ENCODE measurements around the gene PRODH2.
A peak's percentile ranks its signal among the peaks of the same experiment; 100 is the strongest.

The PRODH2 gene

GRCh38 chr19:35757231-35757748 is 55.4 kb downstream of the PRODH2 start:
- Histone ChIP-seq H3K4me2 (peak overlapping the region; percentile 81 to 99 (median 95)), H3K9ac (peak overlapping the region; percentile 62 to 96 (median 92); a peak in 21 of 22 replicates), H3K36me3 (peaks cover 36 to 66% (median 51%) of the 10 kb centered on the region in 11 experiments), H3K4me1 (peaks cover 25 to 40% (median 30%) of the 10 kb centered on the region in 10 experiments), H4K20me1 (peaks cover 0 to 19% (median 0%) of the 10 kb centered on the region in 11 experiments; a peak in 7 of 22 replicates), H3K9me3 (replicated peaks in 1 of 11) (no peaks in the 10 kb centered on the region), H3K27ac (peak overlapping the region in 10 of 11 experiments; percentile 36 to 97 (median 76); a peak in 20 of 22 replicates), H3K27me3 (peaks cover 0 to 14% (median 10%) of the 10 kb centered on the region in 11 experiments; a peak in 12 of 22 replicates), H3K4me3 (peak overlapping the region; percentile 80 to 97 (median 89))
- TF ChIP-seq Cebpa-rat (IDR thresholded peaks at IDR 0.05): no peak

DNA sequence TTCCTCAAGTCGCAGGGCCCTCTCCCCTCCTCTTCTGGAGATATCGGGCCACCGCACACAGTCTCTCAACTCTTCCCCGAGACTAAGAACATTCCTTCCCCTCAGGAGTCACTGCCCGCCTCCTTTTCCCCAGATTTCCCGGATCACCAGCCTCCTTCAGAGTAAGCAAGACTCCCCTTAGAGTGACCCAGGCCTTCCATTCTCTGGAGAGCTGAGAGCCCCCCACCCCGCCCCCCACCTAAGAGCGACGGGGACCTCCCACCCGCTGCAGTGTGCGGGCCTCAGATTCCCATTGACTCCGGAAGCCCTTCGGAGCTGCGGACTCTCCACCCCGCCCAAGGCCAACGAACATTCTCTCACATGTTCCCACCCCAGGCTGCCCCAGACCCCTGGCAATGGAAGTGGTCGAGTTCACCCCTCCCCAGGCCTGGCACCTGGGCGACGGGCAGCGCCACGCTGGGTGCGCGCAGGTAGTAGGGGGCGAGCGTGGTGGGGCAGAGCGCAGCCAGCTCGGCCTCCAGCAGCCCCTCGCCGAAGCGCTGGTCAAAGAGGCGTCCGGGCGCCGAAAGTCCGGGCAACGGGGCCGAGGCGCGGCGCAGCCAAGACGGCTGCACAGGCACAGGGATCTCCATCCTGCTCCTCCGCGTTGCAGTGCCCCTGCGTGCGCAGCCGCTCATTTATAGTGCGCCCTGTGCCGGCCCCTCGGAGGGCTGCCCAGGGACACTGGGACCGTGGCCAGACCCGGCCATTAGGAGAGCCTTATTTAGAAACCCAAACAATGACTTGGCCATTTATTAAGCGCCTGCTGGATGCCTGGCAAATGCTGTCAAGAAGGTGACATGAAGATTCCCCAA is 56.0 kb downstream of the PRODH2 start, which contains the start of gene HSPB6:
TSS of gene HSPB6 (minus strand) at position 653 of the 854 bp plus-strand sequence. CDS start at position 632, 21 bp downstream.
- H3K27me3 ChIP-seq: peaks cover 0 to 14% (median 10%) of the 10 kb centered on the region in 11 experiments; a peak in 12 of 22 replicates
- H4K20me1 ChIP-seq: peaks cover 0 to 24% (median 0%) of the 10 kb centered on the region in 11 experiments; a peak in 7 of 22 replicates
- no peaks in the 10 kb centered on the region for H3K9me3 ChIP-seq (replicated peaks in 1 of 11)
- peaks cover 25 to 40% (median 31%) of the 10 kb centered on the region in 10 experiments for H3K4me1 ChIP-seq
- peak within 1 kb of the TSS; percentile 81 to 99 (median 95) for H3K4me2 ChIP-seq
- peak within 1 kb of the TSS in 10 of 11 experiments; percentile 76 to 97 (median 92); a peak in 20 of 22 replicates for H3K27ac ChIP-seq
- H3K4me3 ChIP-seq: peak within 1 kb of the TSS; percentile 80 to 97 (median 89)
- peak within 1 kb of the TSS; percentile 62 to 98 (median 93); a peak in 21 of 22 replicates for H3K9ac ChIP-seq
- no peak for TF ChIP-seq Cebpa-rat (IDR thresholded peaks at IDR 0.05)
- H3K36me3 ChIP-seq: peaks cover 29 to 65% (median 50%) of the 10 kb centered on the region in 11 experiments

DNA sequence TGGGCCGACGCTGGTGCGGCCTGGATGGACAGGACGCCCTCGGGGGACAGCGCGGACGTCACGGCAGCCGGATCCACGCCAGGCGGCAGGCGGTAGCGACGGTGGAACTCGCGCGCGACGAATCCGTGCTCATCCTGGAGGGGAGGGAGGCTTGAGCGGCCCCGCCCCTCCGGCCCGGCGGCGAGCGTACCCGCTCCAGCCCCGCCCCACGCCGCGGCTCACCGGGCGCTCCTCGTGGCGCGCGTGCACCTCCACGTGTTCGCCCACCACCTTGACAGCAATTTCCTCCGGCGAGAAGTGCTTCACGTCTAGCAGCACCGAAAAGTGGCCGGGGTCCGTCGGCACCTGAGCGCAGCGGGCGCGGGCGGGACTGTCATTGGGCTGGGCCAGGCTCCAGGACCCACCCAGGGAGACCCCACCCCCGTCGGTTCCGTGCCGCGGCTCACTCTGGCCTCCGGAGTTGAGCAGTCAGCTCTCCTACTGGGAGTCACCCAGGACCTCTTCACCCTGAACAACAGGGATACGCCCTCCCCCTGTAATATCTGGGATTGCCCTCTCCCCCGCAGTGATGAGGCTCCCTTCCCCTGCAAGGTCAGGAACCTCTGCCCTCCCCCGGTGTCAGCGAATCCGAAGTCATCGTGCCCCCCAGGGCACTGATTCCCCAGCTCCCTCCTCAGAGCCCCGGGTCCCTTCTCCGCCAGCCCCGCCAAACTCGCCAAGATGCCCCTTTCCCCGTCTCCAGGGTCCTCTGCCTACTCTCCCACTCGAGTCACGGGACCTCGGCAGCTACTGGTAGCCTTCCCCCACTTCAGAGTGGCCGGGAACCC is 56.9 kb downstream of the PRODH2 start:
- Histone ChIP-seq H4K20me1 (peaks cover 0 to 26% (median 0%) of the 10 kb centered on the region in 11 experiments; a peak in 7 of 22 replicates), H3K27ac (no peak overlapping the region), H3K9me3 (replicated peaks in 1 of 11) (no peaks in the 10 kb centered on the region), H3K9ac (peak overlapping the region in 1 of 11 experiments; percentile 13; a peak in 1 of 22 replicates), H3K4me1 (peaks cover 25 to 44% (median 32%) of the 10 kb centered on the region in 10 experiments), H3K4me3 (no peak overlapping the region), H3K4me2 (peak overlapping the region in 3 of 11 experiments; percentile 8 to 92 (median 30); a peak in 3 of 22 replicates), H3K27me3 (peaks cover 0 to 14% (median 10%) of the 10 kb centered on the region in 11 experiments; a peak in 12 of 22 replicates), H3K36me3 (peaks cover 21 to 56% (median 42%) of the 10 kb centered on the region in 11 experiments)
- TF ChIP-seq Cebpa-rat (IDR thresholded peaks at IDR 0.05): no peak

GRCh38 chr19:35755131-35755549 is 57.5 kb downstream of the PRODH2 start:
- Histone ChIP-seq H3K27ac (no peak overlapping the region), H3K9ac (no peak overlapping the region; a peak in 1 of 22 replicates), H3K36me3 (peaks cover 17 to 50% (median 36%) of the 10 kb centered on the region in 11 experiments), H3K4me3 (no peak overlapping the region), H3K9me3 (replicated peaks in 1 of 11) (no peaks in the 10 kb centered on the region), H3K4me2 (0 out of 22 replicates have a peak overlapping the region, but pooled peaks of 1 of the 11 experiments have one; percentile 5), H3K4me1 (peaks cover 31 to 49% (median 37%) of the 10 kb centered on the region in 10 experiments), H4K20me1 (peaks cover 0 to 26% (median 0%) of the 10 kb centered on the region in 11 experiments; a peak in 7 of 22 replicates), H3K27me3 (peaks cover 0 to 14% (median 10%) of the 10 kb centered on the region in 11 experiments; a peak in 12 of 22 replicates)
- TF ChIP-seq Cebpa-rat (IDR thresholded peaks at IDR 0.05): no peak

DNA sequence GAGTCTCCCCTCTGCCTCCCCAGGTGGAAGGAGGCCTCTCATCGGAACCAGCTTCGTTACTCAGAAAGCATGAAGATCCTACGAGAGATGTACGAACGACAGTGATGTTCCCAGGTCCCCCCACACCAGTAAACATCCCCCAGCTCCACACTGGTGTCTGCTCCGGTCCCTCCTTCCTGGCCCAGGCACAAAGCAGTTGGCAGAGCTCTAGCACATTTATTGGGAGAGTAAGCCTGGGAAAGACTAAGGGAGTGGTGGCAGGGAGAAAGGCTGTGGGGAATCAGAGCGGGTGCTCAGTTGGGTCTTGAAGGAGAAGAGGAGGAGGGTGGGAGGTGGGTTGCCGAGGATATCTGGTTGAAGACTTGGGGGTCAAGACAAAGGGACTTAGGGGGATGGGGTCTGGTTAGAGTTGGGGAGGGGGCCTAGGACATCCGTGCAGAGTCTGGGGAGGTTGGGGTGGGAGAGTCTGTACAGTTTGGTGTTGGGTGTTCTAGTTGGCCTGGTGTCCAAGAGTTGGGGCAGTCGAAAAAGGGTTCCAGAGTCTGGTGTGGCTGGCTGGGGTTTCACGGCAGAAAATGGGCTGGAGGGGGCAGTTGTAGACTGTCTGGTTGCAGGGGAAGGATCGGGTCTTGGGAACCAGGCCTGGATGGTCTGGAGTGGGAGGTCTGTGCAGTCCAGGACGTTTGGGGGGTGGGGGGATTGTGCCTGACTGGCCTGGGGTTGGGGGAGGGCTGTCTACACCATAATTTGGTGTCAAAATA is 58.1 kb downstream of the PRODH2 start:
- H3K27me3 ChIP-seq: peaks cover 0 to 14% (median 10%) of the 10 kb centered on the region in 11 experiments; a peak in 12 of 22 replicates
- no peak for TF ChIP-seq Cebpa-rat (IDR thresholded peaks at IDR 0.05)
- no peak overlapping the region for H3K4me2 ChIP-seq

DNA sequence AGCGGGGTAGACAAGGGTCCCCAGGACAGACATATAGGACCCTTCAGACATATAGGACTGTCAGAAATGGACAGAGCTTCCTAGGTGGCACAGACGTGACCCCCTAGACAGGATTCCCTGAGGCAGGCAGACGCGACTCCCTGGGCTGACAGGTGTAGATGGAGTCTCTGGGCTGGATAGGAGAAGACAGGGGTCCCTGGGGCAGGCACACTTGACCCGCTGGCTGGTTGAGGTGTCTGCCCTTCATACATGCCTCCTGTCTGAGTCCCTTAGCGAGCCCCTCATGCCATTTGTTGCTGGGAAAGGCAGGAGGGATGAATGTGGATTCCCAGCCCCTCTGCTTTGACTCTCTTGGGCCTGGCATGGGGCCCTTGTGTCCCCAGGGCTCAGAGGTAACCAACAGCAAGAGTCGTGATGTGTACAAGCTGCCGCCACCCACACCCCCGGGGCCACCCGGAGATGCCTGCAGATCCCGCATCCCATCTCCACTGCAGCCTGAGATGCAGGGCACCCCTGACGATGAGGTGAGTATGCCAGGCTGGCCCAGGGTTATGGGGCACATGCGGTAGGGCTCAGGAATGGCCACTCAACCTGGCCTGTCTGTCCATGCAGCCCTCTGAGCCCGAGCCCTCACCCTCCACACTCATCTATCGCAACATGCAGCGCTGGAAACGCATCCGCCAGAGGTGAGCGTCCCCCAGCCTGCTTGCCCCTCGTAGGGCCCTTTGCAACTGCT is 58.8 kb downstream of the PRODH2 start:
- no peak for TF ChIP-seq Cebpa-rat (IDR thresholded peaks at IDR 0.05)
- Histone ChIP-seq H3K9ac (0 out of 22 replicates have a peak overlapping the region, but pooled peaks of 1 of the 11 experiments have one; percentile 9), H3K36me3 (peaks cover 17 to 44% (median 34%) of the 10 kb centered on the region in 11 experiments), H3K27ac (no peak overlapping the region), H3K27me3 (peaks cover 0 to 14% (median 10%) of the 10 kb centered on the region in 11 experiments; a peak in 12 of 22 replicates), H4K20me1 (peaks cover 0 to 15% (median 0%) of the 10 kb centered on the region in 11 experiments; a peak in 5 of 22 replicates), H3K4me1 (peaks cover 31 to 49% (median 38%) of the 10 kb centered on the region in 10 experiments), H3K4me3 (no peak overlapping the region), H3K9me3 (replicated peaks in 1 of 11) (no peaks in the 10 kb centered on the region), H3K4me2 (no peak overlapping the region)

More for the DNA sequence above, 58.1 kb downstream of the PRODH2 start:
- Histone ChIP-seq H3K9ac (no peak overlapping the region), H4K20me1 (peaks cover 0 to 22% (median 0%) of the 10 kb centered on the region in 11 experiments; a peak in 7 of 22 replicates), H3K27ac (no peak overlapping the region), H3K4me1 (peaks cover 32 to 49% (median 38%) of the 10 kb centered on the region in 10 experiments), H3K4me3 (no peak overlapping the region), H3K9me3 (replicated peaks in 1 of 11) (no peaks in the 10 kb centered on the region), H3K36me3 (peaks cover 17 to 44% (median 36%) of the 10 kb centered on the region in 11 experiments)
